ENCODE measurements around the gene ISG20L2.

The ISG20L2 gene

DNA sequence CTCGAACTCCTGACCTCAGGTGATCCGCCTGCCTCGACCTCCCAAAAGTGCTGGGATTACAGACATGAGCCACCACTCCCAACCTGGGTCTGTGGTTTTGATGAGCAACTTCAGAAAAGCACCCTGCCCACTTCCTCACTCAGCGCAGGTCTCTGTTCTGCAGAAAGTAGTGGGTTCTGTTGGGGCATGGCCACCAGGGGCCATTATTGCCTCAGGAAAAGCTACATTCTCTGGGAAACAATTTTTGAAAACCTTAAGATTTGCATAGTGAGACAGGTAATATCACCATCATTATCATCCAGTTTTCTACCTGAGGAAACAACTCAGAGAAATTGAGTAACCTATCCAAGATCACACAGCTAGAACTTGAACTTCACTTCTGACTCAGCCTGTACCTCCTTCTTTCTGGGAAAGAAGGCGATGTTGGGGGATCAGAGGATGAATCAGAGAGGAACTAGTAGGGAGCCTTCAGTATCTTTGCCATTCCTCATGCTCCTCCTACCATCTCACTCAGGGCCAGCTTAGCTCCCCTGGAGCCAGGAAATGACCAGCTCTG is 44.3 kb downstream of the ISG20L2 start:
- FAIRE-seq, result no peak

DNA sequence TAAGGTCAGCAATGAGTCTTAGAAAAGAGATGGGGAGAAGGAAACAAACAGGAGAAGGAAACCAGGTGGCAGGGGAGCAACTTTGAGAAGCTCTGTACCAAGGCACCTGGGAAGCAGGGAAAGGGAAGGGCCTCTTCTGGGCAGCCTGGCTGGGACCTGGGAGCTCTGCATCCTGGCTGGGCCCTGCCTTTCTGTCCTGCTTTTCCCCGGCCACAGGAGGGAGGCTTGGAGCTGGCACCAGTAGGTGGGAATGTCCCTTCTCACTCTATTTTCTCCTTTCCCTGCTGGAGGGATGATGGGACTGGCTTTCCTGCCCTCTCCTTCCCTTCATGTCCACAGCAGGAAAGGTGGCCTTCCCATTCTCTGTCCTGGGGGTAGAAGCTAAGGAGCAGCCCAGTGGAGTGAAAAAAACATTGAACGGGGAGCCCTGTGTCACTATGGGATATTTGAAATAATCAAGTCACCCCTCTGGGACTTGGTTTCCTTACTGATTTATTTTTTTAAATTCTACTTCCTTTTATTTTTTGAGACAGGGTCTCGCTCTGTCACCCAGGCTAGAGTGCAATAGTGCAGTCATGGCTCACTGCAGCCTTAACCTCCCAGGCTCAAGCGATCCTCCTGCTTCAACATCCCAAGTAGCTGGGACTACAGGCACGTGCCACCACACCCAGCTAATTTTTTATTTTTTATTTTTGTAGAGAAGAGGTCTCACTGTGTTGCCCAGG is 46.2 kb downstream of the ISG20L2 start:
- no peak for FAIRE-seq

DNA sequence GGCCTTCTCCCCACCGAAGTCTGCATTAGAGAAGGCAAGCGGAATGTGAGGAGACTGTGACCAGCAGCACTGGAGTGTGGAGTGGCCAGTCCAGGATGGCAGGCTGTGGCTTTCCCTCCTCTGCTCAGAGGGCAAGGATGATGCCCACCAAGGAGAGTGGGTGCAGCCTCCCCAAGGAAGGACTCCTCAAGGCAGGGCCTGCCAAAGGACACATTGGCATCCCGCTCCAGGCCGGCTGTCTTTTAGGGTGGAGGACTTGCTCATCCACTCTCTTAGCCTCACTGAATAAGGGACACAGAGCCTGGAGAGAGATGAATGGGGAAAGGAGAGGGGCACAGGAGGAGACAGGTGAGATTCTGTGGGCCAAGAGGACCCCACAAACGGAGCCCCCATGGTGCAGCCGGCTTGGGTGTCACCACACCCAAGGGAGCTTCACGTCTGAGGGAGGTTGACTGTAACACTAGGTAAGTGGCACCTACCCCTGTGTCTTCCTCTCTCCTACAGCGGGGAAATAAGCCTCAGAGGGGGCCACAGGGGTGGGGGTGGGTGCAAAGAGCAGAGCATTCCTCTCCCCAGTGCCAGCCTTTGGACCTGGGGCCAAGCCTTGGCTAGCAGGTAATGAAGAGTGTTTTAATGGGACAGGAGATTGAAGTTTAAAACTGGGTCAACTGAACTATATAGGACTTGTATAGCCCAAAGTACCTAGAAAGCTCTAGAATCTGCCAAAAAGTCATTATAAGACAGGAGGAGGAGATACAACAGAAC is 47.2 kb downstream of the ISG20L2 start:
- no peak for FAIRE-seq

DNA sequence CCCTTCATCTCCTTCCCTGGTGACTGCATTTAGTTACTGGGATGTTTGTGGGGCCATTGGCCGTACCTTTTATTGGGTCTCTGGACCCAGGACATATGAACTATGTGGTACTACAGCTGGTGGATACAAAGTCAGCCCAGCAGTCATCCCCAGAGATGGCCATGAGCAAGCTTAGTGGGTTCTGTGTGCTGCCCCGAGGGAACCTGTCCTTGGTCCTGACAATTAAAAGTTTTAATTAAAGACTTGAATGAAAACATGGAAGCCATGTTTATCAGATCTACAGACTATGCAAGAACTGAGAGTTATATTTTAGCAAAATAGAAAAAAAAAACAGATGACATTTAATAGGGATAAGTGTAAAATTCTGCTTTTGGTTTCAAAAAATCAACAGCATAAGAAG is 48.5 kb downstream of the ISG20L2 start:
- FAIRE-seq, result no peak

DNA sequence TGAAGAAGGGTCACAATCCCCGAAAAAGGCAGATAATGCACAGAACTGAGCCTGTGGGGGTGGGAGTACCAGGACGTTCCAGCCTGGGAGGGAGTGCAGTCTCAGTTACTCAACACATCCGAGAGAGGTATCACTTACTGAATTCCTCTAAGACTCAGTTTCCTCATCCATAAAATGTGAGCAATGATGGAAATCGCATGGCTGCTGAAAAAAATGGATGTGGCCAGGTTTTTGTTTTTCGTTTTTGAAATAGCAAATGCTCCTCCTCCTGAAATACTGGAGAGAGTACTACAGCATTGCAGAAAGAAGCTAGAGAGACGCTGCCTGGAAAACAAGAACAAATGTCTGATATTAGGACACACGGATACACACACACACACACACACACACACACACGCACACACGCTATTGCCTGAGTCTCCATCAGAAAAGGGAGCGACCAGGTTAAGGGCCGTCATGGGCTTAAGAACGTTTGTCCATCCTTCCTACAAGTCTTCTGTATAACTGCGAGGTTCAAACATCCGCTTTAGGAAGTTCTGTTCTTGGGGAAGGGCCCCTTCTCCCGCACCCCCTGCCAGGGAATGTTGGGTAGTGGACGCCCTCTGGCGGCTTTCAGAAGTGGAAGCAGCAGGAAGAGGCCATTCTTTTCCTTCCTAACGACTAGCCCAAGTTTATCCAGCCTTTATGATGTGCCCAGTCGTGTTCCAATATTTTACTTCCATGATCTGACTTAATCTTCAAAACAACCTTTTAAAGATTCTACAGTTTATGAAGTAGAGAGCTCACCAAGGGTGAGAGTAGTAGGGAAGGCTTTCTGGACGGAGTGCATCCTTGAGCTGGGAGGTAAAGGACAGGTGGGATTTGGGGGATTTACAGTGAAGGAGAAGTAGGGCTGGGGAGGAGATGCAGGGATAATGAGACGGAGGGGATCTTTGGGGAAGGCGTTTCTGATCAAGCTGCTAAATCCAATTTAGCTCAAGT is 50.7 kb downstream of the ISG20L2 start:
- no peak for FAIRE-seq

DNA sequence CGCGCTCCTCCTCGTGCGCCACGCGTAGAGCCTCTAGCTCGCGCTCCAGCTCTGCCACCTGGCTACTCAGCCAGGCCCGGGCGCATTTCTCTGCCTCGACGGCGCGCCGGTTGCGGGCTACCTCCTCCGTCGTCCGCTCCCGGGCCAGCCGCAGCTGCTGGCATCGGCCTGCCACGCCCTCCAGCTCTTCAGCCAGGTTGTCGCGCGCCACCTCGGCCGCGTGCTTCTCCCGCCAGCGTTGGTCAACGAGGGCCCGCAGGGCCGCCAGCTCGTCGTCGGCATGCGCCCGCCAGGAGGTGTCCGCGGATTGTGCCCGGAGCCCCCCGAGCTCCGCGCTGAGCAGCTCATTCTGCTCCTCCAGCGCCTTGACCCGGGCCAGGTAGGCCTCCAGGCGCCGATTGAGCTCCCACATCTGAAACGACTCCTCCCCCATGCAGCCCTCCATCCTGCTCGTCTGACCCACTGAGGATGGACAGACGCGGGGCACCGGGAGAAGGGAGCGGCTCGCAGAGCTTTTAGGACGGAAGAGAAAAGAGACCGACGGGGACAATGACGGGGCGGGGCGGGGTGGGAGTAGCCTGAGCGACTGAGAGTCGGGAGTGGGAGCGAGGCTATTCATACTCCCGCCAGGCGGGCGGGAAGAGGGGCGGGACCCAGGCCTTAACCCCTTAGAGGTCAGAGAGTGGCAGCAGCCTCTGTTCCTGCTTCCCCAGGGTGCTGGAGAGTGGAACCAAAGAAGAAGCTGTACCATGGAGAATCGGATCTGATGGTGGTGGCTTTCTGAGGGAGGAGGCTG is 51.5 kb downstream of the ISG20L2 start, which contains the start of gene NES:
Gene NES, minus strand, starts transcription at position 588 of the 796 bp plus-strand sequence. Its CDS starts 143 bp downstream, at position 445.
- no peak for FAIRE-seq

DNA sequence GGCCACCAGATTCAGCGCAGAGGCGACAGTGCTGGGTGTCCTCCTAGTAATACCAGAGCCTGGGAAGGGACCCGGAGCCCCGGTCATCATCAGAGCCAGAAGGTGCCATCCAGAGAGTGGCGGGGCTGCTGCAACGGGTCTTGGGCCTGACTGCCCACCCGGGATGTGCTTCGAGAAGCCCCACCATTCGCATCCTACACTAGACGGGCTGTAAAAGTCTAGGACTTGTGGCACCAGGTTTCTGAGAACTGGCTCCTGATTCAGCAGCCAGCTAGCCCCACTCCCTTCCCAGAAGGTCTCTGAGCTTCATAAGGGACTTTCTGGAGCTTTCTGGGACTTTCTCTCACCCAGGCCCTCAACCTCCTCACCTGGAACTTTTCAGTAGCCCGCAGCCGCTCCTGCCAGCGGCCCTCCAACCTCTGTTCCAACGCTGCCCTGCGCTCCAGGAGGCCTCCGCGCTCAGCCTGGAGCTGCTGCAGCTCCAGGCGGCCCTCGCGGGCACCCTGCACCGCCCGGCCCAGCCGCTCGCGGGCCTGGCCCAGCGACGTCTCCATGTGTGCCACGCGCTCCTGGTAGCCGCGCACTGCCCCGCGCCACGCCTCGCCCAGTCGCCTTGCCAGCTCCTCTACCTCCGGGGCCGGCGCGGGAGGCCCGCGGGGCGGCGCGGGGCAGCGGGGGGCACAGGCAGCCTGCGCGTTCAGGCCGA is 52.3 kb downstream of the ISG20L2 start:
- no peak for FAIRE-seq

DNA sequence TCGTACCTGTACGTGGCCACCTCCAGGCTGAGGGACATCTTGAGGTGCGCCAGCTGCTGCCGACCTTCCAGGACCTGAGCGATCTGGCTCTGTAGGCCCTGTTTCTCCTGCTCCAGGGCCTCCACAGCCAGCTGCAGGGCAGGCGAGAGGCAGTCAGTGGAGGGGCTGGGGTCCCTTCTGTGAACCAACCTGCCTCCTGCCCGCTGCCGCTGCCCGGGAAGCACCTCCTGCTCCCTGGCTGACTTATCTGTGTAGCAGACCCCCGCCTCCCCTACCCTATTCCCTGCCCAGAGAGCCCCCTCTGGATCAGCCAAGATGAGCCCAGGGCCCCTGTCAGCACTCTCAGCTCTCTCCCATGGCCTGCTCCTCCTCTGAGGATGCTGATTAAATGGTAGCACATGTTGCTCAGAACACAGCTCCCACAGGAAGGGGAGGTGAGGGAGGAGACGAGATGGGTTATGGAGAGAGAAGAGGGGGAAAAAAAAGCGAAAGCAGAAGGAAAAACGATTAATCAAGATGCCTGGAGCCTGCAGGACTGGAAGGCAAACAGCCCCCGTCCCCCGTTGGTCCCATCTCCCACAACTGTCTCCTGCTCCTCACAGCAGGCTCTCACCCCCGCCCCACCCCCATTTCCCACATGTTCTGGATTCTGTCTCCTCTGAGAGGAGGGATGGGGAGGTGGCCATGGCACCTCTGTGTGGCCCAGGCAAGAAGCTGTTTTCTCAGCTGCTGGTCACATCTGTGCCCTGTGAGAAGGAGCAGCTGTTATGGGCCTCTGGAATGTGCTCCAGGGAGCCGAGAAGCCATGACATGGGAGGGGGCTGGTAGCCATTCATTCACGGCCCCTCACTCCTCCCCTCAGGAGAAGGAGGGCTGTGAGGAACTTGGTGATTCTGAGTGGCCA is 53.1 kb downstream of the ISG20L2 start:
- FAIRE-seq, result no peak

DNA sequence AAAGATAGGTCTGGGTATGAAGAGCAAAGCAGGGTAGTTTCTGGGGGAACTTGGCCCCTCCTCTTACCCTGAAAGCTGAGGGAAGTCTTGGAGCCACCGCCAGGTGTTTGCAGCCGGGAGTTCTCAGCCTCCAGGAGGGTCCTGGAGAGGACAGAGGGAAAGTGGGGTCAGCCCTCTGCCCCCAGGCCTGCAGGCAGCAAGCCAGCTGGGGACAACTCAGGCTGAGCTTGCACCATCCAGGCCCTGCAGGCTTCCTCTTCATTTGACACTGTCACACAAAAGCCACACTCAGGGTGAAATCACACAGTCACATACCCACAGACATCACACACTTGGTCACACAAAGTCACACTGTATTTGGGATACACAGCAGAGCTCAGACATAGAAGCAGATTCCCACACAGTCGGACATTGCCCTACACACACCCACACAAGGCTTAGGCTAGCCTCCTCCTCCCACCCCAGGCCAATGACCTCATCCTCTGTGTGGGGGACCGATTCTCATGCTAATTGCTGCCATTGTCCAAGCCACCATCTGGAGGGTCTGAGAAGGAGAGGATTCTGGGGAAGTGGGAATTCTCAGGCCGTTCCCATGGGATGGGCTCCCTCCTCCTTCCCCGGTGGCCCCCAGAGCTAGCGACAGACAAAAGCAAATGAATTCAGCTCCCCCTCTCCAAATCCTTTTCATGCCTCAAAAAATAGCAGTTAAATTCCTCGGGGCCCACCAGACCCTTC is 55.0 kb downstream of the ISG20L2 start:
- FAIRE-seq, result no peak
